Hematopoietic multipotent progenitor cell treated with erythropoietin and hydrocortisone succinate and interleukin-3 and kit ligand, for 15 days (in vitro differentiated cells): ENCODE measurements around the gene SF3A1.

ENCODE experiments used
- DNase-seq: peaks from one replicate; pipeline ENCODE4 v3.0.0-alpha.2; 2015; ENCODE audit warnings: low spot score

The SF3A1 gene

GRCh38 chr22:30288419-30289140 is 68.1 kb downstream of the SF3A1 start:
- DNase-seq = no peak

- DNase-seq = peak; percentile 86
These were observed 68.9 kb downstream of the SF3A1 start for GRCh38 chr22:30287648-30288418.

- peak; percentile 82 for DNase-seq
These were observed 69.7 kb downstream of the SF3A1 start for GRCh38 chr22:30286813-30287647.

GRCh38 chr22:30286331-30286730 is 70.4 kb downstream of the SF3A1 start:
- DNase-seq = no peak

GRCh38 chr22:30285846-30286200 is 70.9 kb downstream of the SF3A1 start:
- no peak for DNase-seq

GRCh38 chr22:30285176-30285845 is 71.4 kb downstream of the SF3A1 start:
- no peak for DNase-seq

- DNase-seq = no peak
These were observed 72.0 kb downstream of the SF3A1 start for GRCh38 chr22:30284666-30285065.

- peak; percentile 88 for DNase-seq
These were observed 72.5 kb downstream of the SF3A1 start for GRCh38 chr22:30284172-30284571.

GRCh38 chr22:30283342-30283741 is 73.4 kb downstream of the SF3A1 start:
- DNase-seq = peak; percentile 41

- DNase-seq = no peak
These were observed 74.1 kb downstream of the SF3A1 start for GRCh38 chr22:30282616-30283046.
